Tibial nerve (tissue), 3 donors: ENCODE results near the gene ADAM19.

Experiments used
- POLR2A ChIP-seq, 2 donors: fragments of 450-650 bp; IDR thresholded peaks; one replicate each; pipeline ENCODE4 v1.6.1; 2017; ENCODE audit warnings: antibody characterized with exemption in 2 of 2, mild to moderate bottlenecking in 2 of 2, moderate library complexity in 2 of 2
- TF ChIP-seq, protein P1 (sequence below), 5 experiments: fragments of 200-600 bp in 3 of 5; fragments of 450-650 bp in 2 of 5; sonication (generic) in 3 of 5; IDR thresholded peaks; one replicate each; pipeline ENCODE4 v1.5.1; 2016 to 2019; ENCODE audit warnings: antibody characterized with exemption in 5 of 5, mild to moderate bottlenecking in 3 of 5, moderate library complexity in 2 of 5

DNA sequence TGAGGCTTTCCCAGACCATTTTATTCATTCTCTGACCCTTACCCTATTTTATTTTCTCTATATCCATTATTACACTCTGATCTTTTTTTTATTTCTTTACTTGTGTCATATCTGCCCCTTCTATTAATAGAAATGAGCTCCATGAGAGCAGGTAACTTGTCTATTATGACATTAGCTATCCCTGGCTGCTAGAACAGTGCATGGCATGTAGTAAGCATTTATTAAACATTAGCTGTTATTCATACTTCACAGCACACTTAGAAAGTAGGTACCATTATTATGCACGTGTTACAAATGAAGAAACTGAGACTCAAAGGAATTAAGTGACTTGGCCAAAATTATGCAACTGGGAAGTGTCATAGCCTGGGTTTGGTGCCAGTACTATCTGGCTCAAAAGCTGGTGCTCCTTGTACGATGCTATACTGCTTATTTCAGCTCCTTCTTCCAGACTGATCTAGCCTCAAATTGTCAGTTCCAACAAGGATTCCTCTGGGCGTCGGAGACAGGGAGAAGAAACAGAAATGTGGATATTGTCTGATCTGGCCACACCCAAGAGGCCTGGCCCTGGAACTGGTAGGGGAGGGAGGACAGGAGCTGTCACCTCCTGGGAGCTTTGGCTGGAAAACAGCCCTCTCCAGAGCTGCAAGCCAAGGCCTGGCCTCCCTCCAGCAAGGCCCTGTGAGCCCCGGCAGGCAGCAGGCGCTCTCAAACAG lies 126.4 kb downstream of the ADAM19 start:
- TF ChIP-seq POLR2A (IDR thresholded peaks at IDR 0.05): no peak
- TF ChIP-seq, protein P1, sequence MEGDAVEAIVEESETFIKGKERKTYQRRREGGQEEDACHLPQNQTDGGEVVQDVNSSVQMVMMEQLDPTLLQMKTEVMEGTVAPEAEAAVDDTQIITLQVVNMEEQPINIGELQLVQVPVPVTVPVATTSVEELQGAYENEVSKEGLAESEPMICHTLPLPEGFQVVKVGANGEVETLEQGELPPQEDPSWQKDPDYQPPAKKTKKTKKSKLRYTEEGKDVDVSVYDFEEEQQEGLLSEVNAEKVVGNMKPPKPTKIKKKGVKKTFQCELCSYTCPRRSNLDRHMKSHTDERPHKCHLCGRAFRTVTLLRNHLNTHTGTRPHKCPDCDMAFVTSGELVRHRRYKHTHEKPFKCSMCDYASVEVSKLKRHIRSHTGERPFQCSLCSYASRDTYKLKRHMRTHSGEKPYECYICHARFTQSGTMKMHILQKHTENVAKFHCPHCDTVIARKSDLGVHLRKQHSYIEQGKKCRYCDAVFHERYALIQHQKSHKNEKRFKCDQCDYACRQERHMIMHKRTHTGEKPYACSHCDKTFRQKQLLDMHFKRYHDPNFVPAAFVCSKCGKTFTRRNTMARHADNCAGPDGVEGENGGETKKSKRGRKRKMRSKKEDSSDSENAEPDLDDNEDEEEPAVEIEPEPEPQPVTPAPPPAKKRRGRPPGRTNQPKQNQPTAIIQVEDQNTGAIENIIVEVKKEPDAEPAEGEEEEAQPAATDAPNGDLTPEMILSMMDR (IDR thresholded peaks at IDR 0.05): no peak
